Osteocyte (in vitro differentiated cells): ENCODE data around the gene CREB5. TPM values are rescaled to one million over a fixed set of nuclear protein-coding genes. Genes with fewer than 3 reads are reported as not detected.

ENCODE experiments used
- DNase-seq: peaks from one replicate; pipeline ENCODE4 v3.0.0; 2021; ENCODE audit warnings: mixed read lengths; ENCODE audit not compliant: unreplicated experiment; ENCODE audit errors: extremely low spot score
- H3K27ac Mint-ChIP-seq: one replicate; pipeline ENCODE4 v1.8.0; 2021; ENCODE audit warnings: mild to moderate bottlenecking, mixed read lengths; ENCODE audit not compliant: unreplicated experiment
- H3K27me3 Mint-ChIP-seq: one replicate; pipeline ENCODE4 v1.8.0; 2021; ENCODE audit warnings: mixed read lengths; ENCODE audit not compliant: unreplicated experiment
- H3K36me3 Mint-ChIP-seq: one replicate; pipeline ENCODE4 v1.8.0; 2021; ENCODE audit warnings: mixed read lengths; ENCODE audit not compliant: unreplicated experiment
- H3K4me1 Mint-ChIP-seq: one replicate; pipeline ENCODE4 v1.8.0; 2021; ENCODE audit warnings: mixed read lengths; ENCODE audit not compliant: unreplicated experiment
- H3K4me3 Mint-ChIP-seq: one replicate; pipeline ENCODE4 v1.8.0; 2021; ENCODE audit warnings: mild to moderate bottlenecking, moderate library complexity, mixed read lengths; ENCODE audit not compliant: unreplicated experiment
- H3K9me3 Mint-ChIP-seq: one replicate; pipeline ENCODE4 v1.8.0; 2021; ENCODE audit warnings: mixed read lengths; ENCODE audit not compliant: unreplicated experiment
- total RNA-seq: library from RNA; stranded (reverse); gene quantifications from 2 replicates; pipeline ENCODE4 v1.2.1, GENCODE V29; 2021
- TF ChIP-seq, protein P1 (sequence below): fragments of 200-600 bp; sonication (generic); IDR thresholded peaks from 2 replicates; pipeline ENCODE4 v1.5.0; 2021; ENCODE audit warnings: antibody characterized with exemption, mild to moderate bottlenecking, moderate library complexity

The CREB5 gene
- total RNA-seq, 1 donor from 2014 or later, result 7.5 TPM

DNA sequence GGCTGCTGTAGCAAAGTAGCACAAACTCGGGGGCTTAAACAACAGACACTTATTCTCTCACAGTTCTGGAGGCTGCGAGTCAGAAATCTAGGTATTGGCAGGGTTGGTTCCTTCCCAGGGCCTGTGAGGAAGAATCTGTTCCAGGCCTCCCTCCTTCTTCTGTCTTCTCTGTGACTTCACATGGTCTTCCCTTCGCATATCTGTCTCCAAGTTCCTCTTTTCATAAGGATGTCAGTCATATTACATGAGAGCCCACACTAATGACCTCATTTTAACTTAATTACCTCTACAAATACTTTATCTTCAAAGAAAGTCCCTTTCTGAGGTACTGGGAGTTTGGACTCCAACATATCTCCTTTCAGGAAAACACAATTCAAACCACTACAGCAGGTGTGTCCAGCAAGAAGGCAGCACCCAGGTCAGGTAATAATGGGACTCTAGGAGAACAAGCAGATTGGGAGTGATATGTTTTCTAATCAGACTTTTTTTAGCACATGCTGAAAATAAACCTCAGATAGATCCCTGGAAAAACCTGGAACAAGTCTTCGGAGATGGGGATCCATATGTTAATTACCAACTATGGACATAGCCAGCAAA is 11.7 kb downstream of the CREB5 start:
- Mint-ChIP-seq H3K9me3 (no peaks in the 10 kb centered on the region), H3K27ac (no peak overlapping the region), H3K4me1 (no peaks in the 10 kb centered on the region), H3K4me3 (no peak overlapping the region), H3K36me3 (no peaks in the 10 kb centered on the region), H3K27me3 (no peaks in the 10 kb centered on the region)
- DNase-seq, result no peak
- TF ChIP-seq, protein P1, sequence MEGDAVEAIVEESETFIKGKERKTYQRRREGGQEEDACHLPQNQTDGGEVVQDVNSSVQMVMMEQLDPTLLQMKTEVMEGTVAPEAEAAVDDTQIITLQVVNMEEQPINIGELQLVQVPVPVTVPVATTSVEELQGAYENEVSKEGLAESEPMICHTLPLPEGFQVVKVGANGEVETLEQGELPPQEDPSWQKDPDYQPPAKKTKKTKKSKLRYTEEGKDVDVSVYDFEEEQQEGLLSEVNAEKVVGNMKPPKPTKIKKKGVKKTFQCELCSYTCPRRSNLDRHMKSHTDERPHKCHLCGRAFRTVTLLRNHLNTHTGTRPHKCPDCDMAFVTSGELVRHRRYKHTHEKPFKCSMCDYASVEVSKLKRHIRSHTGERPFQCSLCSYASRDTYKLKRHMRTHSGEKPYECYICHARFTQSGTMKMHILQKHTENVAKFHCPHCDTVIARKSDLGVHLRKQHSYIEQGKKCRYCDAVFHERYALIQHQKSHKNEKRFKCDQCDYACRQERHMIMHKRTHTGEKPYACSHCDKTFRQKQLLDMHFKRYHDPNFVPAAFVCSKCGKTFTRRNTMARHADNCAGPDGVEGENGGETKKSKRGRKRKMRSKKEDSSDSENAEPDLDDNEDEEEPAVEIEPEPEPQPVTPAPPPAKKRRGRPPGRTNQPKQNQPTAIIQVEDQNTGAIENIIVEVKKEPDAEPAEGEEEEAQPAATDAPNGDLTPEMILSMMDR, result no peak

DNA sequence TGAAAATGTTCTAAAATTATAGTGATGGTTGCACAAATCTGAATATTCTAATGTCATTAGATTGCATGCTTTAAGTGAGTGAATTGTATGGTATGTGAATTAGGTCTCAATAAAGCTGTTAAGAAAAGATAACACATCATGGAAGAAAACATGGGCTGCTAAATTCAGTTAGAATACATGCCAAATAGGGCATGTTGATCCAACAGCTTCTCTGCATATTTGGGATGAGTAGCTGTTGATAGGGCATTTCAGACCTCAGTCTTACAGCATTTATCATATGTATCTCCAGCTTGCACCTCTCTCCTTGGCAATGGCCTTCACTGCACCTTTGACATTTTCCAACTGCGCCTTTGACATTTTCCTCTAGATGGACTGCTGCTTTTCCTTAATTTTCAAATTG is 13.2 kb downstream of the CREB5 start:
- Mint-ChIP-seq H3K9me3 (no peaks in the 10 kb centered on the region), H3K27me3 (no peaks in the 10 kb centered on the region), H3K27ac (no peak overlapping the region), H3K4me3 (no peak overlapping the region), H3K36me3 (no peaks in the 10 kb centered on the region), H3K4me1 (no peaks in the 10 kb centered on the region)
- no peak for DNase-seq
- TF ChIP-seq, protein P1, result no peak

DNA sequence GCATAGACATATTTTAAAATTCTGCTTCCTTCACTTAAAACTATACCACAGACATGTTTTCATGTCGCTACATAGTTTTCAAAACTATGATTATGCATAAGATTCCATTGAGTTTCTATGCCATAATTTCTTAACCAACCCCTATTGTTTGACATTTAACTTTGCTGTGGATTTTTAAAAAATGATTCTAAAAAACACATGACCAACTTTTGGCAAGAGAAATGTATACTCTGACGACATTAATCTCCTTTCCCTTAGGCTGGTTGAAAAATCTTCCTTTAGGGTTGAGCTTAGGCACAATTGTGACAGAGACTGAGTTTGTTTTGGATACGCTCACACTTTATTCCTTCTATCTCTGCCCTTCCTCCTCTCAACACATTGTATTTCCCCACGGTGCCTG is 14.9 kb downstream of the CREB5 start:
- Mint-ChIP-seq H3K4me1 (no peaks in the 10 kb centered on the region), H3K36me3 (no peaks in the 10 kb centered on the region), H3K4me3 (no peak overlapping the region), H3K27ac (no peak overlapping the region), H3K27me3 (no peaks in the 10 kb centered on the region), H3K9me3 (no peaks in the 10 kb centered on the region)
- TF ChIP-seq, protein P1, result no peak
- no peak for DNase-seq

DNA sequence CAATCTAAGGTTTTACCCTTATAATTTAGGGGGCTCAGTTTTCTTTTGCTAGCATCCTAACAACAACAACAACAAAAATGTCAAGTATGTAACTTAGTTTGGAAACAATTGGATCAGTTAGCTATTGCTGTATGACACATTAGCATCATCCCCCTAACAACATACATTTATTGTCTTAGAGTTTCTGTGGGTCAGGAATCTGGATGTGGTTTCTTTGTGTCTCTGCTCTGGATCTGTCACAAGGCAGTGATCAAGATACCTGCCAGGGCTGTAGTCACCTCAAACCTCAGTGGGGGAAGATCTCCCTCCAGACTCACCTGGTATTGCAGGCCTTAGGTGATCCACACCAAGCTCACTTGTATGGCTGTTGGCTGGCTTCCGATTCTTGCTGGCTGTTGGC is 18.3 kb downstream of the CREB5 start:
- Mint-ChIP-seq H3K9me3 (no peaks in the 10 kb centered on the region), H3K4me3 (no peak overlapping the region), H3K36me3 (no peaks in the 10 kb centered on the region), H3K4me1 (peaks cover 6% of the 10 kb centered on the region), H3K27ac (no peak overlapping the region), H3K27me3 (no peaks in the 10 kb centered on the region)
- TF ChIP-seq, protein P1, result no peak
- no peak for DNase-seq

DNA sequence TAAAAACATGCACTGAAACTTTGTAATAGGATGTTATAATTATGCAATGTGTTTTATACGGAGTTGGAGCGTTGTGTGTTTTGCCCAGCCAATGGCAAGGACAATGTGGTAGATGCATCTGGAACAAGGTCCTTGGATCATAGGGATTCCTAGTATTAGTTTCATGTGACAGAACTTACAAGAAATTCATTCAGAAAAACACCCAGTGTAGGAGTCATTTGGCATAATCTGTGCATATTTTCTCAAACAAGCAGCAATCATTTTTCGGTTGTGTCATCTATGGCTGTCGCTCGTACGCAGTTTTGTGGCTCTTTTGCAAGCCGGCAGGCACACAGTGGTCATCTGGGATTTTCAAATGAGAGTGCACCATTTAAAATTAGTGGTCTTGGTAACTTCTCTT is 19.8 kb downstream of the CREB5 start:
- TF ChIP-seq, protein P1, result no peak
- H3K27ac Mint-ChIP-seq, result no peak overlapping the region
- no peaks in the 10 kb centered on the region for H3K36me3 Mint-ChIP-seq
- DNase-seq, result no peak
- H3K4me3 Mint-ChIP-seq, result no peak overlapping the region
- H3K4me1 Mint-ChIP-seq, result peaks cover 6% of the 10 kb centered on the region
- H3K27me3 Mint-ChIP-seq, result no peaks in the 10 kb centered on the region
- no peaks in the 10 kb centered on the region for H3K9me3 Mint-ChIP-seq
